MM.1S (cell line): ENCODE results near the gene HMGCS2.

ENCODE experiments used
- EZH2 ChIP-seq: fragments of 300-600 bp; sonication (generic); optimal IDR thresholded peaks from 2 replicates; pipeline ENCODE3; 2017; ENCODE audit warnings: low read depth, mild to moderate bottlenecking, antibody characterized with exemption, low read length, mixed read lengths
- EZH2phosphoT487 ChIP-seq: fragments of 300-600 bp; sonication (generic); IDR thresholded peaks from 2 replicates; pipeline ENCODE4 v1.6.1; 2018; ENCODE audit warnings: antibody characterized with exemption, low read length
- TF ChIP-seq, protein P1 (sequence below): fragments of 300-600 bp; sonication (generic); IDR thresholded peaks from 2 replicates; pipeline ENCODE4 v1.5.1; 2016; ENCODE audit warnings: antibody characterized with exemption, low read length, mixed read lengths

DNA sequence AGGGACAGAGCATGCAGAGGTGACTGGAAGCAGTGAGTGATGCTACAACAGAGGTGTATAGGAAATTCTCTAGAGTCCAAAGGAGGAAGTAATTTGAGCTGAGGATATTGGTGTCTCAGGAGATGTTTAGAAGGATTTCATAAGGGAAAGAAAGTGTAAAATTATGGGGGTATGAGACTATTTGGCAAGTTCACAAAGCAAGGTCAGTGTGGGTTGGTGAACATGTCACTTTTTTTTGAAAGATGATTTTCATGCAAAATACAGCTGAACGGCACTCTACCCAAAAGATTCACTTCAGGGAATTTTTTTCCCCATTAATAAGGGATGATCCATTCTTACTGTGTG lies 24.1 kb downstream of the HMGCS2 start:
- TF ChIP-seq, protein P1, sequence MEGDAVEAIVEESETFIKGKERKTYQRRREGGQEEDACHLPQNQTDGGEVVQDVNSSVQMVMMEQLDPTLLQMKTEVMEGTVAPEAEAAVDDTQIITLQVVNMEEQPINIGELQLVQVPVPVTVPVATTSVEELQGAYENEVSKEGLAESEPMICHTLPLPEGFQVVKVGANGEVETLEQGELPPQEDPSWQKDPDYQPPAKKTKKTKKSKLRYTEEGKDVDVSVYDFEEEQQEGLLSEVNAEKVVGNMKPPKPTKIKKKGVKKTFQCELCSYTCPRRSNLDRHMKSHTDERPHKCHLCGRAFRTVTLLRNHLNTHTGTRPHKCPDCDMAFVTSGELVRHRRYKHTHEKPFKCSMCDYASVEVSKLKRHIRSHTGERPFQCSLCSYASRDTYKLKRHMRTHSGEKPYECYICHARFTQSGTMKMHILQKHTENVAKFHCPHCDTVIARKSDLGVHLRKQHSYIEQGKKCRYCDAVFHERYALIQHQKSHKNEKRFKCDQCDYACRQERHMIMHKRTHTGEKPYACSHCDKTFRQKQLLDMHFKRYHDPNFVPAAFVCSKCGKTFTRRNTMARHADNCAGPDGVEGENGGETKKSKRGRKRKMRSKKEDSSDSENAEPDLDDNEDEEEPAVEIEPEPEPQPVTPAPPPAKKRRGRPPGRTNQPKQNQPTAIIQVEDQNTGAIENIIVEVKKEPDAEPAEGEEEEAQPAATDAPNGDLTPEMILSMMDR: no peak
- TF ChIP-seq EZH2 (no peak), EZH2phosphoT487 (no peak)
